Adrenal gland (tissue), 12 donors: ENCODE data around the gene PTPN1. TPM values are rescaled to one million over a fixed set of nuclear protein-coding genes. Genes with fewer than 3 reads are reported as not detected.
"Not testable (repeated sequence)": the region's sequence is repeated elsewhere in the genome, so short reads cannot be mapped to it uniquely, and the experiment has no call there.

Experiments used
- DNase-seq, 7 donors: peaks; one replicate each; pipeline ENCODE4 v3.0.0-alpha.2; 2019 to 2020
- H3K27ac ChIP-seq, 5 donors: fragments of 200-600 bp; sonication (generic) in 4 of 5; 1 replicate in 3 of 5; 2 replicates in 2 of 5; pipeline versions ENCODE4 v1.5.1 to v1.8.0; 2016 to 2020; ENCODE audit warnings: mild to moderate bottlenecking in 1 of 5
- H3K27me3 ChIP-seq: fragments of 200-600 bp; 2 replicates; pipeline ENCODE4 v1.8.0; 2021
- H3K36me3 ChIP-seq, 2 donors: fragments of 200-600 bp; replicated peaks in 1 of 2; 1 replicate in 1 of 2; 2 replicates in 1 of 2; pipeline versions ENCODE4 v1.5.1 to v1.8.0; 2018 to 2022
- H3K4me1 ChIP-seq, 2 donors: fragments of 200-600 bp; replicated peaks in 1 of 2; 1 replicate in 1 of 2; 2 replicates in 1 of 2; pipeline versions ENCODE4 v1.5.1 to v1.8.0; 2018 to 2021
- H3K4me3 ChIP-seq, 4 donors: fragments of 200-600 bp; sonication (generic) in 3 of 4; one replicate each; pipeline ENCODE4 v1.5.1; 2016 to 2018
- H3K9me3 ChIP-seq, 3 donors: fragments of 200-600 bp; sonication (generic) in 1 of 3; replicated peaks in 1 of 3; 1 replicate in 2 of 3; 2 replicates in 1 of 3; pipeline versions ENCODE4 v1.5.1 to v1.8.0; 2016 to 2021
- CTCF ChIP-seq, 6 experiments: fragments of 450-650 bp in 4 of 6; fragments of 200-600 bp in 2 of 6; sonication (generic) in 1 of 6; IDR thresholded peaks; 1 replicate in 5 of 6; 2 replicates in 1 of 6; pipeline versions ENCODE4 v1.5.1 to v1.8.0; 2016 to 2021; ENCODE audit warnings: antibody characterized with exemption in 6 of 6, mild to moderate bottlenecking in 2 of 6, moderate library complexity in 1 of 6
- POLR2A ChIP-seq, 2 donors: fragments of 450-650 bp; IDR thresholded peaks; one replicate each; pipeline ENCODE4 v1.6.1; 2017; ENCODE audit warnings: antibody characterized with exemption in 2 of 2, mild to moderate bottlenecking in 2 of 2, moderate library complexity in 1 of 2
- WGBS, 4 donors: extraction: QIAGEN DNeasy Blood & Tissue Kit in 2 of 4; methylation state at CpG; one replicate each; pipeline versions ENCODE4 v1.1.5 to v1.1.7; 2013 to 2017; 5-methylcytosine and 5-hydroxymethylcytosine counted together
- intact Hi-C, 2 donors: fragments of 100-400 bp; cut with DNase I; formaldehyde crosslinking; loops; one replicate each; pipeline versions ENCODE4 v1.14.1 to v1.15.0; 2022 to 2023
- polyA plus RNA-seq, 3 donors: library from polyadenylated mRNA; stranded (reverse); fragments of 200-250 nt in 2 of 3; fragments of 350-450 nt in 1 of 3; fragmentation: Illumina TruSeq in 1 of 3; extraction: RNeasy Lipid Tissue Mini Kit (QIAGEN cat#74804) in 1 of 3; gene quantifications; one replicate each; pipeline ENCODE4 v1.2.3, GENCODE V29; 2013 to 2014
- total RNA-seq, 9 donors: library from RNA; depleted of rRNA in 4 of 9; stranded (reverse); fragments of >200 nt in 4 of 9; fragments of 120-200 nt in 1 of 9; fragmentation: NEBNext Ultra II Directional in 1 of 9; extraction: Animal tissue kit (Norgen Biotek cat#: 25700) in 1 of 9; gene quantifications; one replicate each; pipeline versions ENCODE4 v1.1.0 to v1.2.4, GENCODE V29; 2013 to 2023
- donor health status: healthy with polysubstance abuse.
- donor health status: Bipolar disorder and iron deficiency.
- donor health status: DM: yes; HTN: yes; CAD: no.
- donor health status: DM: no; HTN: no; CAD: no.
- donor health status: DM: no; HTN: no; CAD: no.
- donor health status: DM: yes; HTN: yes; CAD: no.

PTPN1 gene
- total and polyA plus RNA-seq, 12 donors = 17.0 to 49.2 (median 35.8) TPM

GRCh38 chr20:50470264-50470858 is 39.8 kb upstream of the PTPN1 start:
- Histone ChIP-seq H3K27ac (peak overlapping the region in 1 of 5 donors; percentile 74), H3K4me1 (peaks cover 14 to 39% of the 10 kb centered on the region in 2 donors), H3K4me3 (no peak overlapping the region), H3K9me3 (no peaks in the 10 kb centered on the region), H3K27me3 (no peaks in the 10 kb centered on the region), H3K36me3 (no peaks in the 10 kb centered on the region)
- WGBS, 4 donors = 58 to 79% (median 64%) methylated on average over 4 of the region's 4 CpGs
- intact Hi-C loops = loop anchor here in 1 of 2 donors (5.0 kb wide), 1 partner anchor 107 kb away; no protein-coding TSS in a partner anchor
- DNase-seq = no peak
- TF ChIP-seq CTCF (IDR thresholded peaks at IDR 0.05) (no peak), POLR2A (IDR thresholded peaks at IDR 0.05) (no peak)

- no peaks in the 10 kb centered on the region for H3K36me3 ChIP-seq
- no peak for TF ChIP-seq POLR2A (IDR thresholded peaks at IDR 0.05)
- no peak for TF ChIP-seq CTCF (IDR thresholded peaks at IDR 0.05)
- H3K27ac ChIP-seq = peak overlapping the region in 2 of 5 donors; percentile 37 to 74
- H3K4me1 ChIP-seq = peaks cover 18 to 47% of the 10 kb centered on the region in 2 donors
- intact Hi-C loops = loop anchor here in 1 of 2 donors (5.0 kb wide), 1 partner anchor 106 kb away; no protein-coding TSS in a partner anchor
- no peaks in the 10 kb centered on the region for H3K9me3 ChIP-seq
- DNase-seq = no peak
- WGBS, 4 donors = 20 to 41% (median 26%) methylated on average over 1 of the region's 1 CpG
- H3K27me3 ChIP-seq = no peaks in the 10 kb centered on the region
- no peak overlapping the region for H3K4me3 ChIP-seq
These were observed 39.0 kb upstream of the PTPN1 start for GRCh38 chr20:50471231-50471630.

GRCh38 chr20:50472693-50473664 is 37.2 kb upstream of the PTPN1 start:
- Histone ChIP-seq H3K36me3 (no peaks in the 10 kb centered on the region), H3K27me3 (no peaks in the 10 kb centered on the region), H3K4me3 (no peak overlapping the region), H3K9me3 (no peaks in the 10 kb centered on the region), H3K27ac (peak overlapping the region in 2 of 5 donors; percentile 18 to 24), H3K4me1 (peaks cover 18 to 47% of the 10 kb centered on the region in 2 donors)
- 74 to 85% (median 80%) methylated on average over 12 of the region's 12 CpGs for whole genome bisulfite sequencing, 4 donors
- TF ChIP-seq CTCF (IDR thresholded peaks at IDR 0.05) = no peak
- no peak for TF ChIP-seq POLR2A (IDR thresholded peaks at IDR 0.05)
- intact Hi-C loops = loop anchor here in 1 of 2 donors (5.0 kb wide), 1 partner anchor 104 kb away; no protein-coding TSS in a partner anchor
- DNase-seq = no peak

- H3K27ac ChIP-seq = peak overlapping the region in 3 of 5 donors; percentile 66 to 87 (median 77)
- H3K36me3 ChIP-seq, H3K4me3 ChIP-seq, H3K9me3 ChIP-seq, H3K27me3 ChIP-seq, DNase-seq: not testable (repeated sequence)
- 95 to 97% (median 97%) methylated on average over 5 of the region's 5 CpGs for WGBS, 4 donors
- peaks cover 18 to 47% of the 10 kb centered on the region in 2 donors for H3K4me1 ChIP-seq
- intact Hi-C loops = loop anchor here in 1 of 2 donors (5.0 kb wide), 1 partner anchor 103 kb away; no protein-coding TSS in a partner anchor
These were observed 35.8 kb upstream of the PTPN1 start for GRCh38 chr20:50474356-50474755.
